ENCODE measurements around the gene DEFB132.

Gene DEFB132

DNA sequence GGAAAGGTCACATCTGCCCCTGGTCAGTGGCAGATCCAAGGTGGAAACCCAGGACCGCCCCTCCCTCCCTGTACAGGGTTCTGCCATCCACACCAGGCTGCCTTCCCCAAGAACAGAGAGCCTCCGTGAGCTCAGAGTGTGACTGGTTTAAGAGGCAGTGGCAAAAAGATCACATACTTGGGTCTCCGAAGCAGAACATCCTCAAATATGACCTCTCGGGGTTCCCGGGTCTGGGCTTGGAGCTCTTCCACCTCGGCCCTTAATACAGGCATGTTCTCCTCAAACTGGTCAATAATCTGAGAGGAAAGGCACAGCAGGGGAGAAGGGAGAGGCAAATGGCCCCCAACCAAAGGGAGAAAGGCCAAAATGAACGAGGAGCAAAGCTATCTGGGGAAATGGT is 18.3 kb downstream of the DEFB132 start:
- TF ChIP-seq, protein P1, sequence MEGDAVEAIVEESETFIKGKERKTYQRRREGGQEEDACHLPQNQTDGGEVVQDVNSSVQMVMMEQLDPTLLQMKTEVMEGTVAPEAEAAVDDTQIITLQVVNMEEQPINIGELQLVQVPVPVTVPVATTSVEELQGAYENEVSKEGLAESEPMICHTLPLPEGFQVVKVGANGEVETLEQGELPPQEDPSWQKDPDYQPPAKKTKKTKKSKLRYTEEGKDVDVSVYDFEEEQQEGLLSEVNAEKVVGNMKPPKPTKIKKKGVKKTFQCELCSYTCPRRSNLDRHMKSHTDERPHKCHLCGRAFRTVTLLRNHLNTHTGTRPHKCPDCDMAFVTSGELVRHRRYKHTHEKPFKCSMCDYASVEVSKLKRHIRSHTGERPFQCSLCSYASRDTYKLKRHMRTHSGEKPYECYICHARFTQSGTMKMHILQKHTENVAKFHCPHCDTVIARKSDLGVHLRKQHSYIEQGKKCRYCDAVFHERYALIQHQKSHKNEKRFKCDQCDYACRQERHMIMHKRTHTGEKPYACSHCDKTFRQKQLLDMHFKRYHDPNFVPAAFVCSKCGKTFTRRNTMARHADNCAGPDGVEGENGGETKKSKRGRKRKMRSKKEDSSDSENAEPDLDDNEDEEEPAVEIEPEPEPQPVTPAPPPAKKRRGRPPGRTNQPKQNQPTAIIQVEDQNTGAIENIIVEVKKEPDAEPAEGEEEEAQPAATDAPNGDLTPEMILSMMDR (IDR thresholded peaks at IDR 0.05; ENCODE audit: borderline replicate concordance, insufficient read depth, low read depth, low read length) = no peak

DNA sequence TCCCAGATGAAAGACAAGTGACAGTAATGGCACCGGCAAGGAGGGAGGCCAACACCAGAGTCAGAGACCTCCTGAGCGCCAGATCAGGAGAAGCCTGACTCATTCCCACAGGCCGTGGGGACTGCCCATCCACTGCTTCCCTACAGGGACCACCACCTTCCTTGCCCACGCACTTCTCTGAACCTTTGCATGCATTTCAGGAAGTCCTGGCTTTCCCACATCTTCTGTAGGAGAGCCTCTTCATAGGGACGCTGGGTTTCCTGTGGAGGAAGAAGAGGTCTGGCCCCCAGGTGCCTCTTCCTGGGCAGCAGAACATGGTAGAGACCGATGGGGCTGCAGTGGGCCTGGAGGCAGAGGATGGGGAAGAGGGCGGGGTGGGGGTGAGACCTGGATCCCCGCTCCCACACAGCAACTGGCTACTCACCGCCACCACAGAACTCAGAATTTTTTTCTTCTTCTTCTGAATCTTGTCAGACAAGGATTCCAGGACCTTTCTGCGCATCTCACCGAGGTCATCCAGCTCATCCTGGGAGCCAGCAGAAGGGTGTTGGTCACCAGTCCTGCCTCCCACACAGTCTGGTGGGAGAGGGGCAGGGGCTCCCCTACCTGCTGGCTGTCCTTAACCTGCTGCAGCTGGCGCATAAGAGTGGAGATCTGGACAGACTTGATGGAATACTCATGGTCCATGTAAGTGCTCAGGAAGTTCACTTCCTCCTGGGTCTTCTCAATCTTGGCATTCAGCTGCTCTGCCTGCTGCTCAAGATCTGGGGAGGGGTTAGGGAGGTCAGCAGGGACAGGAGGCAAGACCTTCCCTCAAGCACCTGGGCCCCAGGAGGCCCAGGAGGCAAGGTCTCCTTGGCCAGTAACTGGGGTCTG is 19.3 kb downstream of the DEFB132 start:
- H3K4me3 ChIP-seq (ENCODE audit: low read depth, low read length) = no peak overlapping the region
- TF ChIP-seq, protein P1 (IDR thresholded peaks at IDR 0.05; ENCODE audit: borderline replicate concordance, insufficient read depth, low read depth, low read length) = no peak

More for the DNA sequence above, 18.3 kb downstream of the DEFB132 start:
- no peak overlapping the region for H3K4me3 ChIP-seq (ENCODE audit: low read depth, low read length)

DNA sequence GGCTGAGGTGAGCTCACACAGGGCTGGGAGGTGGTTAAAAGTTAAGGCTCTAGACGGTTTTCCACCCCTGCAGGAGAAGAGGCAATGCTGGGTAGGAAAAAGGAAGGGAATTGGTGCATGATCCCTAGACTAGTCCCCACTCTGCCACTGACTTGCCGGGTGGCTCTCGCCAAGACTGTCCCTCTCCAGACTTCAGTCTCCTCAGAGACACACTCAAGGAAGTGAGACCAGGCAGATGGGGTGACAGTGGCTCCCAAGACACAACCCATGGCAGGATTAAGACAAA is 19.9 kb downstream of the DEFB132 start:
- TF ChIP-seq, protein P1 (IDR thresholded peaks at IDR 0.05; ENCODE audit: borderline replicate concordance, insufficient read depth, low read depth, low read length) = no peak
- H3K4me3 ChIP-seq (ENCODE audit: low read depth, low read length) = no peak overlapping the region

DNA sequence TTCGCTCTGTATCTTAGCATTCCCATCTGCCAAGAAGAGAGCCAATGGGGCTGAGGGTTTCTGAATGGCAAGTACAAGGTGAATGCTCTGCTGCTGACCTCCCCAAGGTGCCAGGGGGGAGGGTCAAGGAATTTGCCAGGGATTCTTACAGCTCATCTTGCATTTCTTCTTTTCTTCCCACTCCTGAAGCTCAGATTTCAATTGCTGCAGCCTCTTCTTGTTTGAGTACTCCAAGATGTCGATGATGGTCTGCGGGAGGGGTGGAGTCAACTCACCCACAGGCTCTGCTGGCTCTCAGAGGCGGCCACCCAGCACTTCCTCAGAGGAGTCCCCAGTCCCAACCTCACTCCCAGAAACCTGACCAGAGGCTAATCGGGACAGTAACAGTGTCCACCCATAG is 20.7 kb downstream of the DEFB132 start:
- TF ChIP-seq, protein P1 (IDR thresholded peaks at IDR 0.05; ENCODE audit: borderline replicate concordance, insufficient read depth, low read depth, low read length) = no peak
- H3K4me3 ChIP-seq (ENCODE audit: low read depth, low read length) = no peak overlapping the region

DNA sequence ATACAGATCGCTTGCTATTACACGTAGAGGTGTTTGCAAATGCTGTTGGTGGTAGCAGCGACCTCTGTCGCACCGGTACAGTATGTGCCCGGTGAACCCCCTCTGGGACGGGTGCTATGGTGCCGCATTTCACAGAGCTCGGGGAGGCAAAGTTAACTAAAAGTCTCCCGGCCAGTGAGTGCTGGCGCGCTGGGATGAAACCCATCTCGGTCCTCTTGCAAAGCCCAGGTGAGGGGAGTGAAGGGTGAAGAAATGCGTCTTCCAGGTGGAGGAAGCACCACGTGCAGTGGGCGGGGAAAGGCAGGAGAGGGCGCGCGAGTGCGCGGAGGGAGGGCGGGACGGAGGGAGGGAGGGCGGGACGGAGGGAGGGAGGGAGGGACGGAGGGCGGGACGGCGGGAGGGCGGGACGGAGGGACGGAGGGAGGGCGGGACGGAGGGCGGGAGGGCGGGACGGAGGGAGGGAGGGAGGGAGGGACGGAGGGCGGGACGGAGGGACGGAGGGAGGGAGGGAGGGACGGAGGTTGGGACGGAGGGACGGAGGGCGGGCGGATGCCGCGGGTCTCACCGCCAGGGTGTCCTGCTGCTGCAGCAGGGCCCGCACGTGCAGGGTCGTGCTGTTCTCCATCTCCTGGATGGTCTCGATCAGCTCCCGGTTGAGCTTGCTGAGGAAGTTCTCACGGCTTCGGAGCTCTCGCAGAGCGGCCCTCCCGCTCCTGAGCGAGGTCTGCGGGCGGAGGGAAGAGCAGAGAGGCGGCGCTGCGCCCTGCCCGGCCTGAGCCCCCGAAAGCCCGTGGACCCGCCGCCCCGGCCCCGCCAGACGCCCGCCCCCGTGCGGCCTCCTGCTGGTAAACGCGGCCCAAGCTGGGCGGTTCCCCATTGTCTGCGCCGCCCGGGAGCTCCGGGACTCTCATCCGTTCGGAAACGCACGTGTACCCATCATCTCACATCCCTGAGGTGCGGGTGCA is 21.4 kb downstream of the DEFB132 start:
- TF ChIP-seq, protein P1 (IDR thresholded peaks at IDR 0.05; ENCODE audit: borderline replicate concordance, insufficient read depth, low read depth, low read length) = no peak
- H3K4me3 ChIP-seq (ENCODE audit: low read depth, low read length) = no peak overlapping the region

DNA sequence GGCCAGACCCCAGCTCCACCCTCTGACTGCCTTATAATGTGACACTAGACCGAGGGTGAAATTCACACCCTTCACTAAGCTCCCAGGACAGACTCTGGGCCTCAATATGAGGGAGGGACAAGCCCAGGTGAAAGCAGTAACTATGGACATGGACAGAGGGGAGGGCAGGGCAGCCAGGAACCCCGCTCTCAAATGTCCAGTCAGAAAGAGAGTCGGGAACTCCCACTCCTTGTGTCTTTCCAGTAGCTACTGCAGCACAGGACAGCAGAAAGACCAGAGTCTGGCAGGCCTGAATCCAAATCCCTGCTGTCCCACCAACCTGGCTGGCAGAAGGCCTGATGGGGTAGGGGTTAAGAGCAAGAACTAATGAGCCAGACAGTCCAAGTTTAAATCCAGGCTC is 26.6 kb downstream of the DEFB132 start:
- TF ChIP-seq, protein P1 (IDR thresholded peaks at IDR 0.05; ENCODE audit: borderline replicate concordance, insufficient read depth, low read depth, low read length) = no peak
- H3K4me3 ChIP-seq (ENCODE audit: low read depth, low read length) = no peak overlapping the region
